SHP77 treated with DMSO at 0.1 percent for 48 hours (cell line): ENCODE data around the gene MAP1LC3B.

Source experiments
- DNase-seq: peaks from one replicate; lab custom pipeline; 2025; lab: John Stamatoyannopoulos, UW

Gene MAP1LC3B

GRCh38 chr16:87391950-87392820 is at the start of gene MAP1LC3B:
TSS of gene MAP1LC3B (plus strand) at chr16:87392336. CDS start at chr16:87392428, 92 bp downstream.
- DNase-seq = peak; percentile 92

DNA sequence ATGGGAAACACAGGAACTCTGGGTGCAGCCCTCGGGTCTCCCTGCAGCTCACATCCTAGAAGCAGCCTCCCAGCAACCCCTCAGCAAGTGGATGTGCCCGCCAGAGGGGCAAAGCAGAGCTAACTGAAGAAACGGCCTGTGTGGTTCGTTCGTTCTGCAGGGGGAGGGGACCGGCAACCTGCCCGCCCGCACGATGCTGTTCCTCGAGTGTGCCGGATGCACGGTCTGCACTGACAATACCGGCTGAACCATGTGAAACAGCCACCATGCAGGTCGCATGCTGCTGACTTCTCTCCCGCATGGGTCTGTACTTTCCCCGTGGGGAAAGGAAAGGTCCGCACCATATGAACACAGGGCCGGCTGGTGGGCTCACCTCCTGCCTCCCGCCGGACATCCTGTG is 49.6 kb upstream of the MAP1LC3B start:
- DNase-seq = no peak

GRCh38 chr16:87342978-87343752 is 49.0 kb upstream of the MAP1LC3B start:
- no peak for DNase-seq

DNA sequence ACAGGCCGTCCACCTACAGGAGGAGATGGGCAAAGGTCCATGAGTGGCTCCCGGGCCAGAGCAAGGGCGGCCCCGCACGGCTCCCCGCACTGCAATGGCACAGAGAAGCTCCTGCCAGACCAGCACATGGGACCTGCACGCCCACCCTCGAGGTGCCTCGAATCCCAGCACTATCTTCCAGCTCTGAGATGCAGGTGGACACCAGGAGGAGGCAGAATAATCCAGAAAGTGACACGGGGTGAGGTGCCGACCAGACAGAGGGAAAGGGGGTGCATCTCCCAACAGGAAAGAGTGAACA is 48.4 kb upstream of the MAP1LC3B start:
- no peak for DNase-seq

DNA sequence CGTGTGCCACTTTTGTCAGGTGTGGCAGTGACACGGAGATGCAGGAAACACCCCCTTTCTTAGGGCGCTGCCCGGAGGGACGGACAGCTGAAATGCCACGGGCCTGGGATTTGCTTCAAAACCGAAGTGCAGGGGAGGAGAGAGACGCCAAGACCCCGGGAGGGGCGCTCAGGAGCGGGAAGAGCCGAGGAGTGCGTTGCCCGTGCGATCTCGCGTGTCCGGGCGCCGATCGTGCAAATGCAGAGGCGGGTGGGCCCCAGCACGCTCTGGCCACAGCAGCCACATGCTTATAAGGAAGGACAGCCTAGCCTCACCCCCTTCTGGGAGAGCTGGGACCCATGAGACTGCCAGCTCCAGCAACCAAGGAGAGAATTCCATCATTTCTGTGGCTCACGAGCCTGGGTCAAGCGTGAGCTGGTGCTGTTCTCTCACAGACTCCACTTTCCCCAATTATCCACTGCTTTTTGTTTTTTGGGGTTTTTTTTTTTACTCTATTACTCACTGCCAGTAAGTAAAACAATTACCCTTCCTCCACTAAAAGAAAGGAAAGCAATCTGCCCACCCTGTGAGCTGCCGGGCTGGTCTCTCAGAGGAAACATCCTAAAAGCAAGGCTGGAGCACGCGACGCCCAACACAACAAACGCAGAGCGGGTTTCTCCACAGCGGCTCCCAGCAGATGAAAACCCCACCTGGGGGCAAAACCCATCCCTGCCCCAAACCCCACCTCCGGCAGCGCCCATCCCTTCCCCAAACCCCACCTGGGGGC is 47.8 kb upstream of the MAP1LC3B start:
- no peak for DNase-seq

DNA sequence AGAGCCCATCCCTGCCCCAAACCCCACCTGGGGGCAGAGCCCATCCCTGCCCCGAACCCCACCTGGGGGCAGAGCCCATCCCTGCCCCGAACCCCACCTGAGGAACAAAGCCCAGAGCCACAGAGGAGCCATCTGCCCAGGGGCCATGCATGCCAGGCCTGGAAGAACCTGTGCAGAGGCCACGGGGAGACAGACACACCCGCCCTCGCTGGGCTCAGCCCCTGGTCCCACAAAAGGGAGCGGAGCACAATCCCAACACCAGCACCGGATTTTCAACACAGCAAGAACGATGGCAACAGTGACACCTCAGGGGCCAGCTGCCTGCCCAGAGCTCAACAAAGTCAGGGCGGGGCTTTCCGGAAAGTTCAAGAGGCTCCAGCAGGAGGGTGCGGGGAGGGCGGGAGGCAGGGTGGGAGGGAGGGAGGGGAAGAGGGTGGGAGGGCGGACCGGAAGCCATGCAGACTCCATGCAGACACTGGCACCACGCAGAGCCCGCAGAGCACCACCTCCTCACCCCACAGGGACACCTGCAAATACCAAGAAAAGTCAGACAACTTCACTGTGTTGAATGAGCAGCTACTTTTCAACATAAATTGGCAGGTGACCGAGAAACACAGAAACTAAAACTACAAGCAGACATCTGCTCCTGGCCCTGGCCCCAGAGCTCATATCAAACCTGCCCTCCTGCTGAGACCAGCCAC is 47.1 kb upstream of the MAP1LC3B start:
- DNase-seq = peak; percentile 22

- DNase-seq = no peak
Measured at GRCh38 chr16:87345726-87346424, 46.3 kb upstream of the MAP1LC3B start.

- DNase-seq = no peak
Measured at GRCh38 chr16:87346517-87347060, 45.5 kb upstream of the MAP1LC3B start.

DNA sequence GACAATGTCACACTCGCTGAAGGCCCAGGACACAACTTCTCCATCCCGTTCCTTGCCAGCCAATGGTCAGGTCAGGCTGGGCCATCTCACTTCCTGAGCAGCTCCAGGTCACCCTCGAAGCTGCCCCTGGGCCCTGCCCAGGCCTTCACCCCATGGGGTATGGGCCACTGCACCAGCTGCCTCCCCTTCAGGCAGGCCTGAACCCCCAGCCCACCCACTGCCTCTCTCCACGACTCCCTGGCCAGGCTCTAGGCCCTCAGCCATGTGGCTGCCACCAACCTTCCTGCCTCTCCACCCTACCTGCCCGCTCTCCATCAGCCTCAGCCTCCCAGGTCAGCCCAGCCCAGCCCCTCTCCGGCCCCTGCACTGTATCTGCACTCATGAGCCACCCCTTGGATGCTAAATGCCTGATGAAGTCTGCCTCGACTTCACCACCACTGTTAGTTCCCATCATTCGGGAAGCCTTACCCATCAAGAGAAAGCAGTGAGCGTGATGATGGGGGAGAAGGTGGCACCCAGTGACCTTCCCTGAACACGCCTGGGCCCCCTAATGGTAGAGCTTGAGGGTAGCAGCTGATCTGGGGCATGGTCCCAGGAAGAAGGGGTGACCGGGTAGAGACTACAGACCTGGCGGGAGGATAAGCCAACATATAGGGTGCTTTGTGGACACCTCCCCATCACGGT is 44.1 kb upstream of the MAP1LC3B start:
- DNase-seq = no peak

DNA sequence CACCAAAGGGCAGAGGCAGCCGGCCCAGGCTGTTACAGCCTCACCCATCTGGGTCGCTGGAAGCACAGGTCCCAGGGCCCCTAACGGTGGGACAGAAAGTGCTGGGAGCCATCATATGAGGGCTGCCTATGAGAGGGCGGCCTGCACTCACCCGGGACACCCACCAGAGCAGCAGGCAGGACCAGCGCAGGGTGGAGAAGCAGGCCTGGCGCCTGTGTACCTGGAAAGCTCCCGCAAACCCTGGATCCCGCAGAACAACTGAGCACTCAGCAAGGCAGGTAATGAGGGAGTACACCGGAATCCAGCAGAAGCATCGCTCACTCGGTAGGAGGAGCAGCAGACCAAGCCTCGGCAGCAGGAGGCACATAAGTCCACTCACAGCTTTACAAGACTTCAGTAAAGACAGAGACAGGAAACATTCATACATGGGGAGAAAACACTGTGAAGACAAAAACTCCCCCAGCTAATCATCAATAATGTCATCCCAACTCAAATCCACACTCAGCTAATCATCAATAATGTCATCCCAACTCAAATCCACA is 43.4 kb upstream of the MAP1LC3B start:
- DNase-seq = no peak

GRCh38 chr16:87350031-87350430 is 42.1 kb upstream of the MAP1LC3B start:
- no peak for DNase-seq

- DNase-seq = no peak
Measured at GRCh38 chr16:87350681-87351319, 41.3 kb upstream of the MAP1LC3B start.

DNA sequence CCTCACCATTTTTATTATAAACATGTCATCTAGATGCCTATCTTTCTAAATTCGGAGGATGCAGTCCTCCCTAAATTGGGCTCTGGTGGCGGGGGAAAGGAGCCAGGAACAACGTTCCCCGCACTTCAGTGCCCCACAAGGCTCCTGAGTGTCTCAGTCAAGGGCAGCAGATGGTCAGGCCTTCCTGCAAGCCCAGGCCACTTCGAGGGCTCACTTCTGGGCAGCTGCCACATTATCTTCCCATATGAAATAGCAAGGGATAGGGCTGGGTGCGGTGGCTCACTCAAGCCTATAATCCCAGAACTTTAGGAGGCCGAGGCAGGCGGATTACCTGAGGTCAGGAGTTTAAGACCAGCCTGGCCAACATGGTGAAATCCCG is 40.8 kb upstream of the MAP1LC3B start:
- no peak for DNase-seq

- DNase-seq = no peak
Measured at GRCh38 chr16:87352818-87353217, 39.3 kb upstream of the MAP1LC3B start.

GRCh38 chr16:87353613-87354012 is 38.5 kb upstream of the MAP1LC3B start:
- DNase-seq = no peak

DNA sequence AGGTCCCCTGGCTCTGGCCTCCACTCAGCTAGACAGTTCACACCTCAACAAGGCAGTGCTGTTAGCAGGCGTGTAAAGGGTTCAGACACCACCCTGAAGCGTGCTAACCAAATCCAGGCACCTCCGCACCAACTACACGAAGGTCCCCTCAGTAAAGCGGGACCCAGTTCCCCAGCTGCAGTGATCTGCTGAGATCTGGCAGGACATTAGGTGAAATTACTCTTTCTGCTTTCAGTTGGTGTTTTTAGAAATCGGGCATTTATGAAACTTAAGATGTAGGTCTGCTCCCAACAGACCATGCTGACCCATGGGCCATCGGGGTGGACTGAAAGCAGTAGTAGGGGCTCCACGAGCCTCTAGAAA is 35.7 kb upstream of the MAP1LC3B start:
- DNase-seq = no peak

DNA sequence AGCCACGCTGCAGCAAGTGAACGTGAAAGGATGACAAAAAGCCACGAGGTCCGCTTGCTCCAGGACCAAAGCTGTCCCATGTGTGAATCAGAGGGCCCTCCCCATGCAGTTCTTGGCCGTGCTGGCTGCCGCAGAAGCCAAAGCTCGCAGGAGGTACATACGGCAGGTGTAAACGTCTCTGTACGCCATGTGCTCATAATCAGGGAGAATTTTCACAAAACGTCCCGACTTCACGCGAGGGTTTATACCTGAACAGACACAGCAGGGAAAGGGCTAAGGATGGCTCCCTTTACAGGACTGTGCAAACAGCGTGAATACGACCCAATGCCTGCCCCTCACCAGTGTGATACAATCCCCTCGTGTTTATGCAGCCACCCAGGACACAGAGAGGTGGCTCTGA is 33.9 kb upstream of the MAP1LC3B start:
- DNase-seq = no peak

DNA sequence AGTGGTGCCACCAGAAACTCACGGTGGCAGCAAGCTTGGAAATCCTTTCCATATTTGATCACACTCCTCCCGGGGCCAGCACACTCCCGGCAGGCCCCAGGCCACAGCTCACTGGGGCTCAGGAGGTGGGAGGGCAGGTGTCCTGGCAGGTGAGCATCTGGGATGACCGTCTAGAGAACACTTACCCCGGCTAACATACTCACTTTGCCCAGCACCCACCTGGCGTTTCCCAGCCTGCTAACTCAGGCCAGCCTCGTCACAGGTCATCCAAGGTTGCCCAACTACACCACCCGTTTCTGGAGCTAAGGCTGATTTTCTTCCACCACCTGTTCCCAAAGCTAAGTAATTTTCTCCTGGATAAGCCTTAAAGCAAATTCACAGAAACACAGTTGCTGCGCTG is 33.4 kb upstream of the MAP1LC3B start:
- DNase-seq = no peak

- no peak for DNase-seq
Measured at GRCh38 chr16:87359121-87359520, 33.0 kb upstream of the MAP1LC3B start.
